ENCODE measurements around the gene VTA1.
"Not testable (repeated sequence)": the region's sequence is repeated elsewhere in the genome, so short reads cannot be mapped to it uniquely, and the experiment has no call there.

The VTA1 gene

DNA sequence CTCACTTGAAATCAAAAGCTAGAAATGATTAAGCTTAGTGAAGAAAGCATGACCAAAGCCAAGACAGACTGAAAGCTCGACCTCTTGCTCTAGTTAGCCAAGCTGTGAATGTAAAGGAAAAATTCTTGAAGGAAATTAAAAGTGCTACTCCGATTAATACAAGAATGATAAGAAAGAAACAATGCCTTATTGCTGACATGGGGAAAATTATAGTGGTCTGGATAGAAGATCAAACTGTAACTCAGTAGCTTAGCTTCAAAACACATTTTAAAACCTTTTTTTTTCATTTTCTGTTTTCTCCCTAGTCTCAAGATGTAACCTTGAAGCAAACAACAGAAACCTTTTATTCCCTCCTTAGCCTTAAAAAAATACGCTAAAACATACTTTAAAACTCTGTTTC lies 25.7 kb upstream of the VTA1 start:
- Histone ChIP-seq H3K4me3 (ENCODE audit: insufficient read length, low read depth) (no peak overlapping the region), H3K27me3 (ENCODE audit: insufficient read depth, insufficient read length) (no peaks in the 10 kb centered on the region), H3K9me3 (ENCODE audit: insufficient read depth, low read length) (no peaks in the 10 kb centered on the region), H3K36me3 (ENCODE audit: insufficient read depth, insufficient read length, low read length) (no peaks in the 10 kb centered on the region), H3K9ac (ENCODE audit: insufficient read length, low read depth) (no peak overlapping the region), H3K4me1 (ENCODE audit: insufficient read depth, insufficient read length) (no peaks in the 10 kb centered on the region)
- no peak for DNase-seq (ENCODE audit: low read depth, low spot score)
- TF ChIP-seq ZNF274 (IDR thresholded peaks at IDR 0.05; ENCODE audit: low read depth, low read length) (no peak), SUZ12 (IDR thresholded peaks at IDR 0.05; ENCODE audit: extremely low read depth, insufficient read depth, insufficient read length) (no peak), YY1 (IDR thresholded peaks at IDR 0.05; ENCODE audit: insufficient read depth, insufficient read length) (no peak)

DNA sequence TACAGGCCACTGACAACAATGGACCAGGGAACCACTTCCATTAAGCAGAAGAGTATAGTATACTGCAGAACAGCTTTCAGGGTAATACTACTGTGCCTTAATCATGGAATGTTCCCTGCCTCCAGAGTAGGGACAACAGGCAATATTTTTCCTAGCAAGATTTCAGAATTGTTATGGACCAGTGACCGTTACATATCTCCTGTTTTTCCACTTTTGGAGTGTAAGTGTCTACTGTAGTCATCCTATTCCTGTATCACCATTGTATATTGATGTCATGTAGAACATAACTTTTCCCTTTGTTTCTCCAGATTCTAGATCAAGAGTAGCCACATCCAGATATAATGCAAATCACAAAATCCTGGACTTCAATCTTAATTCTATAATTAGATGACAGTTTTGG lies 16.2 kb upstream of the VTA1 start:
- Histone ChIP-seq H3K9ac (ENCODE audit: insufficient read length, low read depth) (no peak overlapping the region), H3K4me3 (ENCODE audit: insufficient read length, low read depth) (no peak overlapping the region), H3K36me3 (ENCODE audit: insufficient read depth, insufficient read length, low read length) (no peaks in the 10 kb centered on the region), H3K9me3 (ENCODE audit: insufficient read depth, low read length) (peaks cover 7% of the 10 kb centered on the region; the same call in 1 of the 2 replicates), H3K27me3 (ENCODE audit: insufficient read depth, insufficient read length) (no peaks in the 10 kb centered on the region), H3K4me1 (ENCODE audit: insufficient read depth, insufficient read length) (no peaks in the 10 kb centered on the region)
- no peak for DNase-seq (ENCODE audit: low read depth, low spot score)
- TF ChIP-seq ZNF274 (IDR thresholded peaks at IDR 0.05; ENCODE audit: low read depth, low read length) (no peak), SUZ12 (IDR thresholded peaks at IDR 0.05; ENCODE audit: extremely low read depth, insufficient read depth, insufficient read length) (no peak), YY1 (IDR thresholded peaks at IDR 0.05; ENCODE audit: insufficient read depth, insufficient read length) (no peak)

DNA sequence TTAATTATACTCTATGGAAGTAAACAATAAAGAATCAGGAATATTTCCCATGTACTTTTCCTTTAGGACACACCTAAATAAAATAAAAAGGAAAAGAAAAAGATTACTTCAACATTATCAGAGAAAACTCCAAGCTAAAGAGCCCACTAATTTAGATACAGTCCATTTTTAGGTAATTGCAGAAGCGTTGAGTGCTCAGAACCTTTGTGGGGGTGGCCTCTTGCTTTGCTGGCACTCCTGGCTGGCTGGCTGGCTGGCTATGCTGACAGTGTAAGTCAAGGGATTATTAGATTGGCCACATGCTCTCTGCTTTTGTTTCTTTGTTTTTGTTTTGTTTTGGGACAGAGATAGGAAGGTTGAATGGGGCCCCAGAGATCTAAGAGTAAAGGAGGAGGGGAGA lies 14.4 kb upstream of the VTA1 start, which contains the start of gene GJE1:
Gene GJE1, plus strand, starts transcription at position 301 of the 400 bp plus-strand sequence. CDS start 234 bp downstream, outside the sequence.
- no peaks in the 10 kb centered on the region for H3K27me3 ChIP-seq (ENCODE audit: insufficient read depth, insufficient read length)
- H3K9ac ChIP-seq (ENCODE audit: insufficient read length, low read depth) = no peak within 1 kb of the TSS
- H3K4me1 ChIP-seq (ENCODE audit: insufficient read depth, insufficient read length) = no peaks in the 10 kb centered on the region
- TF ChIP-seq SUZ12 (IDR thresholded peaks at IDR 0.05; ENCODE audit: extremely low read depth, insufficient read depth, insufficient read length) (no peak), YY1 (IDR thresholded peaks at IDR 0.05; ENCODE audit: insufficient read depth, insufficient read length) (no peak), ZNF274 (IDR thresholded peaks at IDR 0.05; ENCODE audit: low read depth, low read length) (no peak)
- H3K9me3 ChIP-seq (ENCODE audit: insufficient read depth, low read length) = peaks cover 7% of the 10 kb centered on the region; the same call in 1 of the 2 replicates
- H3K36me3 ChIP-seq (ENCODE audit: insufficient read depth, insufficient read length, low read length) = no peaks in the 10 kb centered on the region
- H3K4me3 ChIP-seq (ENCODE audit: insufficient read length, low read depth) = no peak within 1 kb of the TSS
- DNase-seq (ENCODE audit: low read depth, low spot score) = no peak

DNA sequence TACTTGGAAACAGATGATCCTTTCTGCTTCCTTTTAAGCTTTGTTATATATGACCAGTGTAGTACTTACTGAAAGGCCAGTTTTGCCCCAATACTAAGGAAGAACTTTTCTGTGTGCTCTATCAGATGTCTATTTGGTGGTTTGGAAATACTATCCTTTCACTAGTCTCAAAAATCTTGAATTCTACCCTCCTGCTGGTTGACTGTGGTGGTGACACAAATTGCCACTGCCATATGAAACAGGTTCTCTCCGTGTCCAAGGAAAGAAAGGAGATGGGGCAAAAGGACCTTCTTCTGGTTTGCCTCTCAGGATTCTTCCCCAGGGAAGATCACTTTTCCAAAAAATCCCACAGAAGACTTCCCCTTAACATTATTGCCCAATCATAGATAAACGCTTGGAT lies 8.2 kb upstream of the VTA1 start:
- no peaks in the 10 kb centered on the region for H3K36me3 ChIP-seq (ENCODE audit: insufficient read depth, insufficient read length, low read length)
- H3K4me1 ChIP-seq (ENCODE audit: insufficient read depth, insufficient read length) = no peaks in the 10 kb centered on the region
- no peak for DNase-seq (ENCODE audit: low read depth, low spot score)
- no peaks in the 10 kb centered on the region for H3K27me3 ChIP-seq (ENCODE audit: insufficient read depth, insufficient read length)
- TF ChIP-seq YY1 (IDR thresholded peaks at IDR 0.05; ENCODE audit: insufficient read depth, insufficient read length) (no peak), SUZ12 (IDR thresholded peaks at IDR 0.05; ENCODE audit: extremely low read depth, insufficient read depth, insufficient read length) (no peak), ZNF274 (IDR thresholded peaks at IDR 0.05; ENCODE audit: low read depth, low read length) (no peak)
- no peaks in the 10 kb centered on the region for H3K9me3 ChIP-seq (ENCODE audit: insufficient read depth, low read length)
- no peak overlapping the region for H3K9ac ChIP-seq (ENCODE audit: insufficient read length, low read depth)
- no peak overlapping the region for H3K4me3 ChIP-seq (ENCODE audit: insufficient read length, low read depth)

DNA sequence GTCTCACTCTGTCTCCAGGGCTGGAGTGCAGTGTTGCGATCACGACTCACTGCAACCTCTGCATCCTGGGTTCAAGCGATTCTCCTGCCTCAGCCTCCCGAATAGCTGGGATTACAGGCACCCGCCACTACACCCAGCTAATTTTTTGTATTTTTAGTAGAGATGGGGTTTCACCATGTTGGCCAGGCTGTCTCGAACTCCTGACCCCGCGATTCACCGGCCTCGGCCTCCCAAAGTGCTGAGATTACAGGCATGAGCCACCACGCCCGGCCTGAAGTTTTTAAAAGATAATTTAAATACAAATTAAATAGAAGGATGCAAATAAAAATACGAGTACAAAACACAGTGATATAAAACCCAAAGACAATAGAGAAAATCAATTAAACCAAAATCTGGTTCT lies 5.5 kb upstream of the VTA1 start:
- H3K9me3 ChIP-seq (ENCODE audit: insufficient read depth, low read length); H3K27me3 ChIP-seq (ENCODE audit: insufficient read depth, insufficient read length); H3K9ac ChIP-seq (ENCODE audit: insufficient read length, low read depth); H3K36me3 ChIP-seq (ENCODE audit: insufficient read depth, insufficient read length, low read length); H3K4me1 ChIP-seq (ENCODE audit: insufficient read depth, insufficient read length); H3K4me3 ChIP-seq (ENCODE audit: insufficient read length, low read depth); DNase-seq (ENCODE audit: low read depth, low spot score): not testable (repeated sequence)

DNA sequence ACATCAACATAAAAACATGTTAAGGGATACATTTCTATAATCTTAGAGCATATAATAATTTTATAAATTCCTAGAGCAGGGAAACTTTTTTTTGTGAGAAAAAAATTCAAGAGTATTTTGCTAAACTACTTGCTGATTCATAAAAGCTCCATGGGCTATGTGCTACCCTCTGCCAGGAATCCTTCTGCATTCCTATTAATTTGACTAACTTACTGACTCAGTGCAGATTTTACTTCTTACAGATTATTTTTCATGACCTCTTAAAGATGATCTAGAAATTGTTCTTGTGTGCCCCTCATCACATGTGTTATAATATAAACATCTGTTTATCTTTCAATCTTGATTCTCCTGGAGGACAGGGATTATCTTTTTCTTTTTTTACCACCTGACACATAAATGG lies 5.7 kb downstream of the VTA1 start:
- no peaks in the 10 kb centered on the region for H3K27me3 ChIP-seq (ENCODE audit: insufficient read depth, insufficient read length)
- H3K36me3 ChIP-seq (ENCODE audit: insufficient read depth, insufficient read length, low read length) = peaks cover 11% of the 10 kb centered on the region
- H3K9me3 ChIP-seq (ENCODE audit: insufficient read depth, low read length) = no peaks in the 10 kb centered on the region
- no peak overlapping the region for H3K9ac ChIP-seq (ENCODE audit: insufficient read length, low read depth)
- H3K4me3 ChIP-seq (ENCODE audit: insufficient read length, low read depth) = no peak overlapping the region
- no peak for TF ChIP-seq SUZ12 (IDR thresholded peaks at IDR 0.05; ENCODE audit: extremely low read depth, insufficient read depth, insufficient read length)
- no peak for TF ChIP-seq ZNF274 (IDR thresholded peaks at IDR 0.05; ENCODE audit: low read depth, low read length)
- TF ChIP-seq YY1 (IDR thresholded peaks at IDR 0.05; ENCODE audit: insufficient read depth, insufficient read length) = no peak
- H3K4me1 ChIP-seq (ENCODE audit: insufficient read depth, insufficient read length) = no peaks in the 10 kb centered on the region
- DNase-seq (ENCODE audit: low read depth, low spot score) = no peak

DNA sequence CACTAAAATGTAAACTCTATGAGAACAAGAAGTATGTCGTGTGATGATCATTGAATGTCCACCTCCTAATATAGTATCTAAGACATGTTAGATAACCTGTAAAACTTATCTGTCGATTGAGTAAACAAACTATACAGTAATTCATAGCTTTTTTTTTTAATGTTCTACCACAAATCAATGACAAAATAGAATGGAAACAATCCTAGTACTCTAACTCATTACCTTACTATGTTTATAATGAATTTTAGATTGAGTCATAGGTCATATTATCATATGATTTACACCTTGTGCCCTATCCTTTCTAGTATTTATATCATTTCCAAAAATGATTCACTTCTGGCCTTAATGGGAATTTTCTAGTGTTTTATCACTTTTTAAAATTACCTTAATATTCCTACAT lies 6.1 kb downstream of the VTA1 start:
- DNase-seq (ENCODE audit: low read depth, low spot score) = no peak
- Histone ChIP-seq H3K9me3 (ENCODE audit: insufficient read depth, low read length) (no peaks in the 10 kb centered on the region), H3K27me3 (ENCODE audit: insufficient read depth, insufficient read length) (no peaks in the 10 kb centered on the region), H3K36me3 (ENCODE audit: insufficient read depth, insufficient read length, low read length) (peaks cover 11% of the 10 kb centered on the region), H3K9ac (ENCODE audit: insufficient read length, low read depth) (no peak overlapping the region), H3K4me3 (ENCODE audit: insufficient read length, low read depth) (no peak overlapping the region), H3K4me1 (ENCODE audit: insufficient read depth, insufficient read length) (no peaks in the 10 kb centered on the region)
- no peak for TF ChIP-seq YY1 (IDR thresholded peaks at IDR 0.05; ENCODE audit: insufficient read depth, insufficient read length)
- no peak for TF ChIP-seq ZNF274 (IDR thresholded peaks at IDR 0.05; ENCODE audit: low read depth, low read length)
- TF ChIP-seq SUZ12 (IDR thresholded peaks at IDR 0.05; ENCODE audit: extremely low read depth, insufficient read depth, insufficient read length) = no peak

DNA sequence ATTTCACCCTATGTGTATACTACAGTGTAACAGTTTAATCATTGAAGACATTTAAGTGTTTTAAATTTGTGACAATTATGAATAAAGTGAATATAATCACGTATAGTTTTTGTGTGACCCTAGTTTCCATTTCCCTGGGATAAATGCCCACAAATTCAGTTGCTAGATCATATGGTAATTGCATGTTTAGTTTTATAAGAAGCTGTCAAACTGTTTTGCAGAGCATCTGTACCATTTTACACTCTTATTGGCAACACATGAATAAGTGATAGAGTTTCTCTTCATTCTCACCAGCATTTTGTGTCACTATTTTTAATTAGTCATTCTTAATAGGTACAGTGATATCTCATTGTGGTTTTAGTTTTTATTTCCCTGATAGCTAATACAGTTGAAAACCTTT lies 7.3 kb downstream of the VTA1 start:
- Histone ChIP-seq H3K9me3 (ENCODE audit: insufficient read depth, low read length) (no peaks in the 10 kb centered on the region), H3K4me1 (ENCODE audit: insufficient read depth, insufficient read length) (no peaks in the 10 kb centered on the region), H3K36me3 (ENCODE audit: insufficient read depth, insufficient read length, low read length) (peaks cover 8% of the 10 kb centered on the region), H3K27me3 (ENCODE audit: insufficient read depth, insufficient read length) (no peaks in the 10 kb centered on the region), H3K9ac (ENCODE audit: insufficient read length, low read depth) (no peak overlapping the region), H3K4me3 (ENCODE audit: insufficient read length, low read depth) (no peak overlapping the region)
- TF ChIP-seq YY1 (IDR thresholded peaks at IDR 0.05; ENCODE audit: insufficient read depth, insufficient read length) (no peak), ZNF274 (IDR thresholded peaks at IDR 0.05; ENCODE audit: low read depth, low read length) (no peak), SUZ12 (IDR thresholded peaks at IDR 0.05; ENCODE audit: extremely low read depth, insufficient read depth, insufficient read length) (no peak)
- no peak for DNase-seq (ENCODE audit: low read depth, low spot score)
